ENCODE data around the gene FXYD6.

Gene FXYD6

GRCh38 chr11:117842131-117842941 lies 34.1 kb downstream of the FXYD6 start:
- DNase-seq (ENCODE audit: low read depth), result no peak

- no peak for DNase-seq (ENCODE audit: low read depth)
These were observed 34.9 kb downstream of the FXYD6 start for GRCh38 chr11:117841551-117842031.

GRCh38 chr11:117840881-117841550 lies 35.4 kb downstream of the FXYD6 start:
- DNase-seq (ENCODE audit: low read depth), result no peak

GRCh38 chr11:117839936-117840813 lies 36.3 kb downstream of the FXYD6 start:
- no peak for DNase-seq (ENCODE audit: low read depth)

- DNase-seq (ENCODE audit: low read depth), result no peak
These were observed 37.0 kb downstream of the FXYD6 start for GRCh38 chr11:117839380-117839881.

- DNase-seq (ENCODE audit: low read depth), result no peak
These were observed 37.6 kb downstream of the FXYD6 start for GRCh38 chr11:117838901-117839300.

- DNase-seq (ENCODE audit: low read depth), result no peak
These were observed 38.7 kb downstream of the FXYD6 start for GRCh38 chr11:117837791-117838190.

GRCh38 chr11:117837070-117837776 lies 39.2 kb downstream of the FXYD6 start:
- DNase-seq (ENCODE audit: low read depth), result no peak

- DNase-seq (ENCODE audit: low read depth), result no peak
These were observed 40.1 kb downstream of the FXYD6 start for GRCh38 chr11:117836077-117836960.

- no peak for DNase-seq (ENCODE audit: low read depth)
These were observed 40.9 kb downstream of the FXYD6 start for GRCh38 chr11:117835576-117835975.

GRCh38 chr11:117834838-117835443 lies 41.5 kb downstream of the FXYD6 start:
- DNase-seq (ENCODE audit: low read depth), result no peak

- DNase-seq (ENCODE audit: low read depth), result no peak
These were observed 42.2 kb downstream of the FXYD6 start for GRCh38 chr11:117834068-117834810.

- DNase-seq (ENCODE audit: low read depth), result no peak
These were observed 43.0 kb downstream of the FXYD6 start for GRCh38 chr11:117833401-117833891.

- DNase-seq (ENCODE audit: low read depth), result no peak
These were observed 43.9 kb downstream of the FXYD6 start for GRCh38 chr11:117832511-117832910.

- DNase-seq (ENCODE audit: low read depth), result no peak
These were observed 44.6 kb downstream of the FXYD6 start for GRCh38 chr11:117831661-117832415.

GRCh38 chr11:117830674-117831351 lies 45.6 kb downstream of the FXYD6 start:
- no peak for DNase-seq (ENCODE audit: low read depth)

- DNase-seq (ENCODE audit: low read depth), result no peak
These were observed 46.4 kb downstream of the FXYD6 start for GRCh38 chr11:117830072-117830471.

- no peak for DNase-seq (ENCODE audit: low read depth)
These were observed 47.1 kb downstream of the FXYD6 start for GRCh38 chr11:117829369-117829725.
